ENCODE data around the gene PLA2G2F.

Gene PLA2G2F

GRCh38 chr1:20143734-20144565 lies 4.8 kb downstream of the PLA2G2F start:
- no peak for DNase-seq

GRCh38 chr1:20147846-20148570 lies 8.9 kb downstream of the PLA2G2F start:
- no peak for DNase-seq

- DNase-seq: no peak
Measured at GRCh38 chr1:20148571-20149500, 9.7 kb downstream of the PLA2G2F start.

GRCh38 chr1:20149601-20150325 lies 10.6 kb downstream of the PLA2G2F start:
- DNase-seq: no peak

- DNase-seq: no peak
Measured at GRCh38 chr1:20150326-20150705, 11.2 kb downstream of the PLA2G2F start.

- no peak for DNase-seq
Measured at GRCh38 chr1:20150969-20151368, 11.8 kb downstream of the PLA2G2F start.

GRCh38 chr1:20151906-20152598 lies 12.9 kb downstream of the PLA2G2F start:
- DNase-seq: peak; percentile 67 to 77

- DNase-seq: no peak
Measured at GRCh38 chr1:20152599-20152930, 13.4 kb downstream of the PLA2G2F start.

- DNase-seq: no peak
Measured at GRCh38 chr1:20153000-20153418, 13.9 kb downstream of the PLA2G2F start.

GRCh38 chr1:20154301-20154831 lies 15.2 kb downstream of the PLA2G2F start:
- DNase-seq: no peak

GRCh38 chr1:20158358-20159070 lies 19.4 kb downstream of the PLA2G2F start:
- no peak for DNase-seq

GRCh38 chr1:20160034-20160433 lies 20.9 kb downstream of the PLA2G2F start:
- no peak for DNase-seq

GRCh38 chr1:20164694-20165202 lies 25.6 kb downstream of the PLA2G2F start:
- no peak for DNase-seq

GRCh38 chr1:20165522-20165951 lies 26.4 kb downstream of the PLA2G2F start:
- peak in 1 of 2 experiments; percentile 32 for DNase-seq

GRCh38 chr1:20166051-20166450 lies 26.9 kb downstream of the PLA2G2F start:
- DNase-seq: no peak

- no peak for DNase-seq
Measured at GRCh38 chr1:20167126-20167525, 28.0 kb downstream of the PLA2G2F start.

- peak; percentile 30 to 69 for DNase-seq
Measured at GRCh38 chr1:20168564-20169491, 29.7 kb downstream of the PLA2G2F start.

- no peak for DNase-seq
Measured at GRCh38 chr1:20169932-20170331, 30.8 kb downstream of the PLA2G2F start.

- DNase-seq: no peak
Measured at GRCh38 chr1:20172033-20172590, 33.0 kb downstream of the PLA2G2F start.

Measured in NCI-H524 (cell line).